ENCODE data around the gene MMP3.
A peak's percentile ranks its signal among the peaks of the same experiment; 100 is the strongest.

The MMP3 gene

DNA sequence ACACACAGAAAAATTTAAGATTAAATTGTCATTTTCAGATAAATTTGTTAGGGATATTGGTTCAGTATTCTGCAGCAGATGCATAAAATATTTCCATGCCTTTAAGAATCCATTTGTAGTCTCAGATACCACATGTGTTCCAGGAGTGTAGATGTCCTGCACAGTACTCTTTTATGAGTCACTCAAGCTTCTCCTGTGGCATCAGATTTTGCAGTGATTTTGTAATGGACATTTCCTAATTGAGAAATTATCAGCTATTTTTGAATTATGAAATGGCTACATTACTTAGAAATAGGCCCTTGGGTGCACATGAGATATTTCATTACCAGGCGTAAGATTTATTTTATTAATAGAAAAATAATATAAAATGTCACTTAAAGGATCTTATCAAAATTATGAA lies 18.9 kb downstream of the MMP3 start:
- peaks cover 0 to 6% (median 0%) of the 10 kb centered on the region in 10 experiments; a peak in 6 of 20 replicates for H3K4me1 ChIP-seq
- no peaks in the 10 kb centered on the region for H3K36me3 ChIP-seq
- H3K9me3 ChIP-seq (replicated peaks in 1 of 11) = peaks cover 12 to 32% (median 19%) of the 10 kb centered on the region in 11 experiments
- H3K4me3 ChIP-seq = no peak overlapping the region
- no peaks in the 10 kb centered on the region for H4K20me1 ChIP-seq
- TF ChIP-seq Cebpa-rat (IDR thresholded peaks at IDR 0.05) = no peak
- no peaks in the 10 kb centered on the region for H3K27me3 ChIP-seq
- H3K27ac ChIP-seq = no peak overlapping the region
- H3K4me2 ChIP-seq = no peak overlapping the region
- no peak overlapping the region for H3K9ac ChIP-seq

- H3K9ac ChIP-seq = no peak overlapping the region
- no peak overlapping the region for H3K27ac ChIP-seq
- no peaks in the 10 kb centered on the region for H3K27me3 ChIP-seq
- H3K36me3 ChIP-seq = no peaks in the 10 kb centered on the region
- no peaks in the 10 kb centered on the region for H3K4me1 ChIP-seq
- 0 out of 22 replicates have a peak overlapping the region, but pooled peaks of 1 of the 11 experiments have one; percentile 13 for H3K4me2 ChIP-seq
- H3K9me3 ChIP-seq (replicated peaks in 1 of 11) = peaks cover 0 to 31% (median 3%) of the 10 kb centered on the region in 11 experiments; a peak in 7 of 22 replicates
- H3K4me3 ChIP-seq = no peak overlapping the region
- TF ChIP-seq Cebpa-rat (IDR thresholded peaks at IDR 0.05) = no peak
- no peaks in the 10 kb centered on the region for H4K20me1 ChIP-seq
Measured at GRCh38 chr11:102819491-102819890, 23.9 kb downstream of the MMP3 start.

GRCh38 chr11:102813484-102813883 lies 29.9 kb downstream of the MMP3 start:
- Histone ChIP-seq H3K4me3 (no peak overlapping the region), H4K20me1 (no peaks in the 10 kb centered on the region), H3K4me1 (peaks cover 0 to 27% (median 0%) of the 10 kb centered on the region in 10 experiments; a peak in 4 of 20 replicates), H3K36me3 (no peaks in the 10 kb centered on the region), H3K4me2 (no peak overlapping the region), H3K27ac (no peak overlapping the region), H3K9me3 (replicated peaks in 1 of 11) (peaks cover 0 to 20% (median 3%) of the 10 kb centered on the region in 11 experiments; a peak in 8 of 22 replicates), H3K9ac (no peak overlapping the region), H3K27me3 (no peaks in the 10 kb centered on the region)
- TF ChIP-seq Cebpa-rat (IDR thresholded peaks at IDR 0.05) = no peak

DNA sequence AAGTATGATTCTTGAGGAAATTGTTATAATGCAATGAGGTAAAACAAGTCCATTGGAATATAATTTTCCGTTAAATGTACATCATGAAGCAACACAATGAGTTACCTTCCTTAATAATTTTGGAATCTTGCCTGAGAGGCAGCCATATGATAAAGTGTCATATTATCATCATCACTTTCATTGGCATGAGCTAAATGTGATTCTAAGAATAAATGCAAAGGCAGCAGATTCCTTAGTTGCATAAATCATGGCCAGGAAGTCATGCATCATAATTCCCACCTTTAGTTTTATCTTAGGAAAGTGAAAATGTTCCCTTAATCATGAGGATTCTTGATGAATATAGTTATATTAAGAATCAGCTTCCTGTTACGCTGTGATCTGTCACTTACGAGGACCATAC lies 31.2 kb downstream of the MMP3 start:
- Histone ChIP-seq H3K36me3 (no peaks in the 10 kb centered on the region), H3K4me1 (peaks cover 0 to 27% (median 0%) of the 10 kb centered on the region in 10 experiments; a peak in 4 of 20 replicates), H3K27ac (no peak overlapping the region), H3K9ac (no peak overlapping the region), H3K4me2 (peak overlapping the region in 1 of 11 experiments; percentile 40; a peak in 1 of 22 replicates), H3K27me3 (no peaks in the 10 kb centered on the region), H3K9me3 (replicated peaks in 1 of 11) (peaks cover 0 to 30% (median 10%) of the 10 kb centered on the region in 11 experiments; a peak in 14 of 22 replicates), H4K20me1 (no peaks in the 10 kb centered on the region), H3K4me3 (no peak overlapping the region)
- TF ChIP-seq Cebpa-rat (IDR thresholded peaks at IDR 0.05) = no peak

DNA sequence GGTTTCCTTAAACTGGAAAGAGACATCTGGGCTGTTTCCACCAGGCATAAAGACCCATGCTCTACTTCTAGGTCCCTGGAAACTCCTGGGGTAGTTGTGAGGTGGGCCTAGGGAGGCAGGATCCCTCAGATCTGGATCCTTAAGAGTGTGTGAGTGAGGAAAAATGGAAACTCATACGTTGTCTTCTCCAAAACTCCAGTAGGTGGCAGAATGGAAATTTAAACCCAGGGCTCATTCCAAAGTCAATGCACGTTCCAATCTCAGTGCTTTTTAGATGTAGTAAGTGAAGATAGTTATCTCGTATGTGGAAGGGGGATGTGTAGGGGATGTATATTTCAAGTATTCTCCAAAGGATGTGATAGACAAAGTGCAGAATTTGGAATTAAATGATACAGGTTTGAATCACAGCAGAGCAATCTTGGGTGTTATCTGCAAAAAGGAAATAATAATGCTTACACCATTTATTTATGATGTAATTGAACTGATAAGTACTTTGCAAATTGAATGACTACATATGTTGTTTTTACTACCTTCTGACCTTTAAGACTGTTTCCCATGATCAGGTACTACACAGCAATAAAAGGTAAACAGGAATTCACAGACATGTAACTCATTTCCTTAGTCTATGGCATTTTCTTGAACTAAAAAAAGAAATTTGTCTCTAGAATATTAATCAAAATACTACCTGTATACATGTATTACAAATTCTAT lies 32.3 kb downstream of the MMP3 start:
- Histone ChIP-seq H4K20me1 (no peaks in the 10 kb centered on the region), H3K27ac (peak overlapping the region in 3 of 11 experiments; percentile 37 to 74 (median 45); a peak in 3 of 22 replicates), H3K27me3 (no peaks in the 10 kb centered on the region), H3K4me1 (peaks cover 0 to 27% (median 0%) of the 10 kb centered on the region in 10 experiments; a peak in 4 of 20 replicates), H3K36me3 (no peaks in the 10 kb centered on the region), H3K4me2 (peak overlapping the region in 2 of 11 experiments; percentile 10 to 40; a peak in 3 of 22 replicates), H3K4me3 (no peak overlapping the region), H3K9ac (peak overlapping the region in 3 of 11 experiments; percentile 22 to 61 (median 56); a peak in 4 of 22 replicates), H3K9me3 (replicated peaks in 1 of 11) (peaks cover 0 to 25% (median 10%) of the 10 kb centered on the region in 11 experiments; a peak in 12 of 22 replicates)
- TF ChIP-seq Cebpa-rat (IDR thresholded peaks at IDR 0.05) = no peak

GRCh38 chr11:102809971-102810370 lies 33.4 kb downstream of the MMP3 start:
- peak overlapping the region in 1 of 11 experiments; percentile 44; a peak in 1 of 22 replicates for H3K9ac ChIP-seq
- no peaks in the 10 kb centered on the region for H3K36me3 ChIP-seq
- H3K9me3 ChIP-seq (replicated peaks in 1 of 11) = peaks cover 0 to 21% (median 10%) of the 10 kb centered on the region in 11 experiments; a peak in 12 of 22 replicates
- no peaks in the 10 kb centered on the region for H3K27me3 ChIP-seq
- H3K4me1 ChIP-seq = peaks cover 0 to 27% (median 0%) of the 10 kb centered on the region in 10 experiments; a peak in 4 of 20 replicates
- TF ChIP-seq Cebpa-rat (IDR thresholded peaks at IDR 0.05) = no peak
- peak overlapping the region in 2 of 11 experiments; percentile 23 to 40; a peak in 1 of 22 replicates for H3K4me2 ChIP-seq
- no peaks in the 10 kb centered on the region for H4K20me1 ChIP-seq
- no peak overlapping the region for H3K4me3 ChIP-seq
- H3K27ac ChIP-seq = peak overlapping the region in 1 of 11 experiments; percentile 1; a peak in 2 of 22 replicates

- no peak overlapping the region for H3K4me3 ChIP-seq
Measured at GRCh38 chr11:102807921-102808320, 35.5 kb downstream of the MMP3 start.

DNA sequence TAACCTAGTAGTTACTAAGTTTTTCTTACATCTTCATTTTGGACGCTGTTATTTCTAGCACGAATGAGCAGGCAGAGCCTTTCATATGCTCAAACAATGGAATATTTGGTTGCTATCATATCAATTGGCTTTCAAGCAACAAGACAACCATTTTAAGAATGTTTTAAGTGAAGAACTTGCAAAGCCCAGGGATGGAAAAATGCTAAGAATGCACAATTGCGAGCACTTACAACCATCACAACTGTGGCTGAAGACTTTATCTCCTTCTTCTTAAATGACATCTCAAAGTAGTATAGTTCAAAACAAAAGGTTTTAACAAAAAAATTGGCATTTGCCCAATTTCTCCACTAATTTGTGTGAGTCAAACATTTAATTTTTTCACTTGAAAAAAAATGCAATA lies 37.1 kb downstream of the MMP3 start:
- Histone ChIP-seq H3K9me3 (replicated peaks in 1 of 11) (peaks cover 0 to 20% (median 10%) of the 10 kb centered on the region in 11 experiments; a peak in 12 of 22 replicates), H4K20me1 (no peaks in the 10 kb centered on the region), H3K36me3 (no peaks in the 10 kb centered on the region), H3K4me3 (no peak overlapping the region), H3K27ac (no peak overlapping the region), H3K4me1 (peaks cover 0 to 24% (median 0%) of the 10 kb centered on the region in 10 experiments; a peak in 4 of 20 replicates), H3K9ac (no peak overlapping the region), H3K4me2 (no peak overlapping the region), H3K27me3 (no peaks in the 10 kb centered on the region)
- TF ChIP-seq Cebpa-rat (IDR thresholded peaks at IDR 0.05) = no peak

More at GRCh38 chr11:102807921-102808320, 35.5 kb downstream of the MMP3 start:
- Histone ChIP-seq H3K9me3 (replicated peaks in 1 of 11) (peaks cover 0 to 20% (median 10%) of the 10 kb centered on the region in 11 experiments; a peak in 12 of 22 replicates), H3K36me3 (no peaks in the 10 kb centered on the region), H3K27ac (no peak overlapping the region), H3K4me1 (peaks cover 0 to 27% (median 0%) of the 10 kb centered on the region in 10 experiments; a peak in 4 of 20 replicates), H3K9ac (no peak overlapping the region), H3K27me3 (no peaks in the 10 kb centered on the region), H4K20me1 (no peaks in the 10 kb centered on the region), H3K4me2 (no peak overlapping the region)
- no peak for TF ChIP-seq Cebpa-rat (IDR thresholded peaks at IDR 0.05)

DNA sequence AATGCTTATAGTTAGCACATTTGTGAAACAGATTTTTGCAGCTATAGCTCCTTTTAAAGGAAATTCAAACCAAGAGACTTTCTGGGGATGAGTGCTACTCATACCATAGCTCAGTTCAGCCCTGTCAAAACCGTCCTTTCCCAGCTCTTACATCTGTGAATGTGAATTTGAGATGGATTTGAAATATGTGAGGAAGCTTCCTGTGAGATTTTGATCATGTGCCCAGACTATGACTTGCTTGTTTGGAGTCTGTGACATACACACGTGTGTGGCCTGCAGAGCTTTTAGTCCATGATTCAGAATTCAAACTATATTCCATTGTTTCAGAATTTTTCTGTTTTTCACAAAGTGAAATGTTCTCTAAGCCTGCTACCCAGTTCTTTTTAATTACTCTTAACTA lies 41.1 kb downstream of the MMP3 start:
- peaks cover 0 to 6% (median 0%) of the 10 kb centered on the region in 11 experiments; a peak in 5 of 22 replicates for H3K9me3 ChIP-seq (replicated peaks in 1 of 11)
- H3K27ac ChIP-seq = no peak overlapping the region
- no peaks in the 10 kb centered on the region for H3K36me3 ChIP-seq
- no peaks in the 10 kb centered on the region for H4K20me1 ChIP-seq
- H3K9ac ChIP-seq = no peak overlapping the region
- no peak overlapping the region for H3K4me3 ChIP-seq
- H3K27me3 ChIP-seq = no peaks in the 10 kb centered on the region
- H3K4me2 ChIP-seq = no peak overlapping the region; a peak in 2 of 22 replicates
- TF ChIP-seq Cebpa-rat (IDR thresholded peaks at IDR 0.05) = no peak
- H3K4me1 ChIP-seq = peaks cover 0 to 48% (median 2%) of the 10 kb centered on the region in 10 experiments; a peak in 8 of 20 replicates
